Esophagus mucosa (tissue), 1 donor: ENCODE measurements around the gene FUNDC1. TPM values are rescaled to one million over a fixed set of nuclear protein-coding genes. Genes with fewer than 3 reads are reported as not detected.

ENCODE experiments used
- ATAC-seq: fragments of 200-7000 bp; cut with Tn5 transposase; one replicate; pipeline ENCODE4 v1.9.1; 2020
- total RNA-seq: library from RNA; stranded (reverse); gene quantifications from one replicate; pipeline ENCODE4 v1.2.4, GENCODE V29; 2023
- donor health status: DM: yes; HTN: yes; CAD: no.

FUNDC1 gene
- total RNA-seq, 1 donor from 2014 or later: 10.0 TPM

GRCh38 chrX:44480591-44480990, 62.1 kb downstream of the FUNDC1 start:
- no peak for ATAC-seq

GRCh38 chrX:44474410-44474809, 68.2 kb downstream of the FUNDC1 start:
- no peak for ATAC-seq

Other genes starting within 250 kb of the FUNDC1 start
- 0.80 TPM for gene EFHC2, start 199.2 kb downstream of the FUNDC1 start, total RNA-seq